Gastroesophageal sphincter (tissue), 4 donors: Measurements from ENCODE around the gene PKD2L2. TPM values are rescaled to one million over a fixed set of nuclear protein-coding genes. Genes with fewer than 3 reads are reported as not detected.
"Not testable (repeated sequence)": the region's sequence is repeated elsewhere in the genome, so short reads cannot be mapped to it uniquely, and the experiment has no call there.

Experiments
- ATAC-seq: fragments of 150-250 bp; one replicate; pipeline ENCODE4 v1.9.1; 2016; ENCODE audit warnings: mild to moderate bottlenecking, moderate library complexity
- H3K27ac ChIP-seq, 4 donors: fragments of 200-600 bp; sonication (generic) in 3 of 4; 1 replicate in 3 of 4; 2 replicates in 1 of 4; pipeline ENCODE4 v1.5.1; 2016 to 2019
- H3K27me3 ChIP-seq: fragments of 200-600 bp; sonication (generic); one replicate; pipeline ENCODE4 v1.5.1; 2019
- H3K36me3 ChIP-seq, 2 donors: fragments of 200-600 bp; sonication (generic); one replicate each; pipeline ENCODE4 v1.5.1; 2019; ENCODE audit warnings: control low read depth in 1 of 2
- H3K4me1 ChIP-seq, 3 donors: fragments of 200-600 bp; sonication (generic); 1 replicate in 2 of 3; 2 replicates in 1 of 3; pipeline ENCODE4 v1.5.1; 2016 to 2019; ENCODE audit warnings: control low read depth in 2 of 3
- H3K4me3 ChIP-seq, 2 donors: fragments of 200-600 bp; sonication (generic); one replicate each; pipeline ENCODE4 v1.5.1; 2019; ENCODE audit warnings: mild to moderate bottlenecking in 1 of 2, moderate library complexity in 1 of 2
- H3K9me3 ChIP-seq, 3 donors: fragments of 200-600 bp; sonication (generic); one replicate each; pipeline ENCODE4 v1.5.1; 2017 to 2019; ENCODE audit warnings: control low read depth in 2 of 3
- EP300 ChIP-seq: sonication (generic); formaldehyde crosslinking; IDR thresholded peaks from one replicate; pipeline ENCODE4 v1.6.1; 2017; ENCODE audit warnings: antibody characterized with exemption, mild to moderate bottlenecking
- POLR2A ChIP-seq, 2 donors: fragments of 450-650 bp; IDR thresholded peaks; one replicate each; pipeline ENCODE4 v1.6.1; 2017; ENCODE audit warnings: antibody characterized with exemption in 2 of 2, mild to moderate bottlenecking in 2 of 2, moderate library complexity in 1 of 2
- POLR2AphosphoS5 ChIP-seq: sonication (generic); formaldehyde crosslinking; IDR thresholded peaks from one replicate; pipeline ENCODE4 v1.6.1; 2017; ENCODE audit warnings: antibody characterized with exemption
- WGBS, 2 donors: methylation state at CpG; one replicate each; pipeline ENCODE4 v1.1.5; 2018; ENCODE audit warnings: low coverage in 1 of 2; 5-methylcytosine and 5-hydroxymethylcytosine counted together
- total RNA-seq, 4 donors: library from RNA; depleted of rRNA; stranded (reverse); fragments of >200 nt; gene quantifications; one replicate each; pipeline ENCODE4 v1.1.0, GENCODE V29; 2016
- TF ChIP-seq, protein P1 (sequence below), 4 experiments: fragments of 200-600 bp in 2 of 4; fragments of 450-650 bp in 2 of 4; sonication (generic) in 1 of 4; IDR thresholded peaks; one replicate each; pipeline ENCODE4 v1.5.1; 2017 to 2019; ENCODE audit warnings: antibody characterized with exemption in 4 of 4, mild to moderate bottlenecking in 2 of 4, moderate library complexity in 2 of 4

The PKD2L2 gene
- total RNA-seq, 4 donors from 2014 or later, result 0.15 TPM; not detected in 3

DNA sequence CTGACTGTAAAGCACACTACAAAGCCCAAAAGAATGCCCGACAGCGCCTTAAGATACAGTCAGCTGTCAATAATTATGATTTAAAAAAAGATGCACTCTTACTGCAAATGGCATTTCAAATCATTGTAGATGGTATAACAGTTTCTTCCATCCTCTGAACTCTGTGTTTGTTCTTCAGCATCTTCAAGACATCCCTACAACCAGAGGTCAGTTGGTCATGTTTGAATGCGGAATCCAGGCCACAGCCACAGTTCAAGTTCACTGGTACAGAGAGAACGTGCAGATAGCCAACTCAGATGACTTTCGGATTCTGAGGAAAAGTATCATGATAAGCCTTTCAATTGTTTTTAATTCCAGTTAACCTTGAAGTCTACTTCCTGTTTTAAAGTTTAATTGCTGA is 30.3 kb upstream of the PKD2L2 start:
- peak overlapping the region in 2 of 4 donors; percentile 36 to 53 for H3K27ac ChIP-seq
- peaks cover 0 to 22% (median 3%) of the 10 kb centered on the region in 3 donors for H3K4me1 ChIP-seq
- H3K4me3 ChIP-seq, result no peak overlapping the region
- ATAC-seq, result no peak
- no peaks in the 10 kb centered on the region for H3K9me3 ChIP-seq
- TF ChIP-seq, protein P1, sequence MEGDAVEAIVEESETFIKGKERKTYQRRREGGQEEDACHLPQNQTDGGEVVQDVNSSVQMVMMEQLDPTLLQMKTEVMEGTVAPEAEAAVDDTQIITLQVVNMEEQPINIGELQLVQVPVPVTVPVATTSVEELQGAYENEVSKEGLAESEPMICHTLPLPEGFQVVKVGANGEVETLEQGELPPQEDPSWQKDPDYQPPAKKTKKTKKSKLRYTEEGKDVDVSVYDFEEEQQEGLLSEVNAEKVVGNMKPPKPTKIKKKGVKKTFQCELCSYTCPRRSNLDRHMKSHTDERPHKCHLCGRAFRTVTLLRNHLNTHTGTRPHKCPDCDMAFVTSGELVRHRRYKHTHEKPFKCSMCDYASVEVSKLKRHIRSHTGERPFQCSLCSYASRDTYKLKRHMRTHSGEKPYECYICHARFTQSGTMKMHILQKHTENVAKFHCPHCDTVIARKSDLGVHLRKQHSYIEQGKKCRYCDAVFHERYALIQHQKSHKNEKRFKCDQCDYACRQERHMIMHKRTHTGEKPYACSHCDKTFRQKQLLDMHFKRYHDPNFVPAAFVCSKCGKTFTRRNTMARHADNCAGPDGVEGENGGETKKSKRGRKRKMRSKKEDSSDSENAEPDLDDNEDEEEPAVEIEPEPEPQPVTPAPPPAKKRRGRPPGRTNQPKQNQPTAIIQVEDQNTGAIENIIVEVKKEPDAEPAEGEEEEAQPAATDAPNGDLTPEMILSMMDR (IDR thresholded peaks at IDR 0.05), result no peak
- TF ChIP-seq POLR2AphosphoS5 (no peak), POLR2A (IDR thresholded peaks at IDR 0.05) (no peak), EP300 (no peak)
- no peaks in the 10 kb centered on the region for H3K36me3 ChIP-seq
- H3K27me3 ChIP-seq, result no peaks in the 10 kb centered on the region
- WGBS, 2 donors, result 66 to 85% methylated on average over 5 of the region's 5 CpGs

DNA sequence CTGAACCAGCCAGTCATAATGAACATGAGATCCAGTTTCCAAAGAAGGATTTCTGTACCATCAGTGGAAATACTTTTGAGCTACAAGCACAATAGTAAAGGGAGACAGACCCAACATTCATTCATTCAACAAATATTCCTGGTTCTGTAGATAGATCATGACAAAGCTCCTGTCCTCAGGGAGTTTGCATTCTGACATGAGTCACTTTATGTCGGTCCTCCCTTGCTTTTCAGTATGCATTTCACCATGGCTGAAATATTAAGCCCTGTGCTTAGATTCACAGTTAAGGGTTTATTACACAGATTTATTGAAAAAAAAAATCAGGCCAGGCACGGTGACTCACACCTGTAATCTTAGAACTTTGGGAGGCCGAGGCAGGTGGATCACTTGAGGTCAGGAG is 27.0 kb upstream of the PKD2L2 start:
- Histone ChIP-seq H3K27ac (no peak overlapping the region), H3K9me3 (no peaks in the 10 kb centered on the region), H3K4me1 (peaks cover 0 to 17% (median 3%) of the 10 kb centered on the region in 3 donors), H3K36me3 (no peaks in the 10 kb centered on the region), H3K4me3 (no peak overlapping the region), H3K27me3 (no peaks in the 10 kb centered on the region)
- WGBS, 2 donors, result 92 to 100% methylated on average over 2 to 3 of the region's 3 CpGs
- ATAC-seq, result no peak
- TF ChIP-seq, protein P1 (IDR thresholded peaks at IDR 0.05), result no peak
- TF ChIP-seq POLR2AphosphoS5 (no peak), POLR2A (IDR thresholded peaks at IDR 0.05) (no peak), EP300 (no peak)

DNA sequence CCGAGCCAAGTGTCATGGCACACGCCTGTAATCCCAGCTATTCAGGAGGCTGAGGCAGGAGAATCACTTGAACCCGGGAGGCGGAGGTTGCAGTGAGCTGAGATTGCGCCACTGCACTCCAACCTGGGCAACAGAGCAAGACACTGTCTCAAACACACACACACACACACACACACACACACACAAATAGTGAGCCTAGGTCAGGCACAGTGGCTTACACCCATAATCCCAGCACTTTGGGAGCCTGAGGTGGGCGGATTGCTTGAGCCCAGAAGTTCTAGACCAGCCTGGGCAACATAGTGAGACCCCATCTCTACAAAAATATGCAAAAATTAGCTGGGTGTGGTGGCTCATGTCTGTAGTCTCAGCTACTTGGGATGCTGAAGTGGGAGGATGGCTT is 25.6 kb upstream of the PKD2L2 start:
- H3K36me3 ChIP-seq, ATAC-seq, H3K27ac ChIP-seq, H3K9me3 ChIP-seq, H3K4me1 ChIP-seq, H3K27me3 ChIP-seq, H3K4me3 ChIP-seq: not testable (repeated sequence)
- WGBS, 2 donors, result 85 to 90% methylated on average over 2 to 4 of the region's 6 CpGs

DNA sequence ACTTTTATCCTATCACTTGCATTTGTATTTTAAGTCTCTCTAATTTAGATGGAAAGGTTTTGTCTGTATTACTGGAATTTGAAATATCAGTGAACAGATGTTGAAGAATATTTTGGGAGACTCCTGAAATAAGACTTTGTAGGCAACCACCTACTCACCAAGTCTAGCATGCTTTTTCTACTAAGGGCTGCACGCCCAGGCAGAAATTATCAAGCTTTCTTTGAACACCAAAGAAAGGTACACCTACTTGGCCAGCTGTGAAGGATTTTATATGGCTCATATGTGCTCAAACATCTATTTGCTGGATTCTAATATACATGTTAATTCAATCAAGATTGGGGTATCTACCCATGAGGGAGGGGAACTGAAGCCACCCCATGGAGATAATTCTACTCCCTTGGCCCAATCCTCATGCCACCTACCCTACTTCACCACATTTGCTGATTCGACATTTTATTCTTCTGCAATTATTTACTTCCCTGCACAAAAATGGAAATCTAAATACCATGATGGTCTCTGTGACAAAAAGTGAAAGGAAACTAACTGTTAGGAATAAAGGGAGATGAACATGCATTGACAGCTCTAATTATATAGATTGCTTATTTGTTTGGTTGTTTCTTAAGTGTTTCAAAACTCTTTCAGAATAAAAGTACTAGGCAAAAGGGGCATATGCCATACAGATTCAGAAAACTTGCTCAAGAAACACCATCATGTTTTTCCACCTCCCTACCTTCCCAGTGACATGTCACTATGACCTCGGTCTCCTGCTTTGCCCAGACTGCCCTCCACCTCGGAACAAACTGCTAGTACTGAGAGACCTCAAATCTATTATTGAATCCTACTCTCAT is 22.5 kb upstream of the PKD2L2 start:
- no peak overlapping the region for H3K27ac ChIP-seq
- WGBS, 2 donors, result 83 to 85% methylated on average over 4 of the region's 4 CpGs
- H3K9me3 ChIP-seq, result no peaks in the 10 kb centered on the region
- H3K4me1 ChIP-seq, result no peaks in the 10 kb centered on the region
- no peaks in the 10 kb centered on the region for H3K36me3 ChIP-seq
- no peaks in the 10 kb centered on the region for H3K27me3 ChIP-seq
- no peak overlapping the region for H3K4me3 ChIP-seq
- TF ChIP-seq POLR2A (IDR thresholded peaks at IDR 0.05) (no peak), EP300 (no peak), POLR2AphosphoS5 (no peak)
- TF ChIP-seq, protein P1 (IDR thresholded peaks at IDR 0.05), result no peak
- ATAC-seq, result no peak

DNA sequence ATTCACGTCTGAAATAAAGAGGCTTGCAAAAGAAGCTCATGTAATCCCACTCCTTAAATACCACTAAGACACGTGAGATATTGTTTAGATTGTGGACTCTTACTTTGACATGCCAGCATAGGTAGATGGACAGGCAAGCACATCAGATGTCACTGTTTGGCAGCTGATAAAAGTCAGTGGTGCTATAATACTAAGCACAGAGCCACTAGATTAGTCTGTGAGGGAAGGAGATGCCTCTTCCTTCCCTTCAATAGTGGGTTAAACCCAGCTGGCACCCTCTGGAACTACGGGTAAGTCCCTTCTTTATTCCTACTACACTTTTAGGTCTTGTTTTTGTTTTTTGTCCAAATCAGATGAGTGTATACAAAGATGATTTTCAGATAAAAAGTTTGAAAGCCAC is 21.6 kb upstream of the PKD2L2 start, which contains the start of gene MYOT:
Gene MYOT (plus strand): TSS at position 197 of the 400 bp plus-strand sequence. CDS start 2,792 bp downstream, outside the sequence.
- WGBS, 2 donors, result 55 to 69% methylated on average over 2 to 3 of the region's 3 CpGs
- ATAC-seq, result no peak

More for the DNA sequence above, 21.6 kb upstream of the PKD2L2 start, which contains the start of gene MYOT:
- H3K4me1 ChIP-seq, result no peaks in the 10 kb centered on the region
- no peaks in the 10 kb centered on the region for H3K27me3 ChIP-seq
- no peak within 1 kb of the TSS for H3K27ac ChIP-seq
- H3K4me3 ChIP-seq, result no peak within 1 kb of the TSS
- TF ChIP-seq EP300 (no peak), POLR2AphosphoS5 (no peak), POLR2A (IDR thresholded peaks at IDR 0.05) (no peak)
- TF ChIP-seq, protein P1 (IDR thresholded peaks at IDR 0.05), result no peak
- H3K36me3 ChIP-seq, result no peaks in the 10 kb centered on the region
- no peaks in the 10 kb centered on the region for H3K9me3 ChIP-seq
